ENCODE results near the gene BCOR.
A peak's percentile ranks its signal among the peaks of the same experiment; 100 is the strongest.

The BCOR gene

DNA sequence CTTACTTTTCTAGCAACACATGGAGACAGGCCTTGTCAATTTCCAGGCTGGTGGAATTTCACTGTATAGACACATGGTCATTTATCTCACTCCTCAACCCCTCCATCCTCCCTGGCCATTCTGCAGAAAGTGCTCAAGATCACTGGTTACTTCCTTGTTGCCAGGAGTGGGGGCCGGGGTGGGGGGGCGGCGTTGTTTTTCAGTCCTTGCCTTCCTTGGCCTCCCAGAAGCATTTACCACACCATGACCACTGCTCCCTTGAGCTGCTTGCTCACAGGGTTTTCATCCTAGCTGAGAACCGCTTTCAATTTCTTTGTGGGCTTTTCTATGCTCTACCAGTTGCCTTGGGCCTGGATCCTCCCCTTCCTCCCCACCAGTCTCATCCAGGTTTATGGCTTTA is 14.1 kb upstream of the BCOR start:
- no peak for DNase-seq

DNA sequence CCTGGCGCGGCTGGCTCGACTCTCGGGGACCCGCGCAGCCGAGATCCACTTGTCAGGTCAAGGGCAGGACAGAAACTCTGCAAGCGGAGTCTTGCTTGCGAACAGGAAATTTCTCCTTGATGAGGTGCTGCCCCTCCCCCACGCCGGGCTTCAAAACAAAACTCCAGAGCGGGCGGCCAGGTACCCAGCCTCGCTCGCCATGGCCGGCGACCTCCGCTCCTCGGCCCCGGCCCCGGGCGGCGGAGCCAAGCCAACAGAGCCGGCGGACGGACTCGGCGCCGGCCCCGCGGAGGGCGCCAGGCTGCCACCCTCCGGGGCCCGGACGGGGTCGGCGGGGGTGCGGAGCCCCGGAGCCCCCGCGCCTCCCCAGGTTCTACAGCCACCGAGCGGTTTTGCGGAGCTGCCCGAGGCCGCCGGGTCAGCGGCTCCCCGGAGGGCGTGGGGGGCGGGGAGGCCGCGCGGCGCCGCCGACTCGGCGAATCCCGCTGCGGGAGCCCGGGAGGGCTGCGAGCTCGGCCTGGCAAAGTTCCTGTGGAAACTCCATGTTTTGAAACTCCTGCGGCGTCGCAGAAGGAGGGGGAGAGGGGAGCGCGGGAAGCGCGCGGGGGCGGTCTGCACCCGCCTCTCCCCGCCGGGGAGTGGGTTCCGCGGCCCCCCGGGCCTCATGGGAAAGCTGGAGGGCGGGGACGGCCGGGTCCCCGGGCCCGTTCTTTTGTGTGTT is 11.7 kb upstream of the BCOR start:
- no peak for DNase-seq

DNA sequence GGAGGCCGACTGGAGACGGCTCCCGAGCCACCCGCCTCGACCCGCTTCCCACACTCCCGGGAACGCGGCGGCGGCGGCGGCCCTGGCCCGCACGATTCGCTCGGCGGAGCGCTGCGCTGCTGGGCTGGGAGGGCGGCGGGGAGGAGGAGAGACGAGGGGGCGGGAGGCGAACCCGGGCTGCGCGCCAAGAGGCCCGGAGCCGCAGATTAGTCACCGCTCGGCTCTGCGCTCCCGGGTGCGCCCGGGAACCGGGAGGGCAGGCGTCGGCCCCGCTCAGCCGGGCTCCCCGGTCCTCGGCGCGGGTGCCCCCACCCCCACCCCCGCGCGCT is 11.2 kb upstream of the BCOR start:
- no peak for DNase-seq

GRCh38 chrX:40108162-40108958 is 10.6 kb upstream of the BCOR start:
- no peak for DNase-seq

DNA sequence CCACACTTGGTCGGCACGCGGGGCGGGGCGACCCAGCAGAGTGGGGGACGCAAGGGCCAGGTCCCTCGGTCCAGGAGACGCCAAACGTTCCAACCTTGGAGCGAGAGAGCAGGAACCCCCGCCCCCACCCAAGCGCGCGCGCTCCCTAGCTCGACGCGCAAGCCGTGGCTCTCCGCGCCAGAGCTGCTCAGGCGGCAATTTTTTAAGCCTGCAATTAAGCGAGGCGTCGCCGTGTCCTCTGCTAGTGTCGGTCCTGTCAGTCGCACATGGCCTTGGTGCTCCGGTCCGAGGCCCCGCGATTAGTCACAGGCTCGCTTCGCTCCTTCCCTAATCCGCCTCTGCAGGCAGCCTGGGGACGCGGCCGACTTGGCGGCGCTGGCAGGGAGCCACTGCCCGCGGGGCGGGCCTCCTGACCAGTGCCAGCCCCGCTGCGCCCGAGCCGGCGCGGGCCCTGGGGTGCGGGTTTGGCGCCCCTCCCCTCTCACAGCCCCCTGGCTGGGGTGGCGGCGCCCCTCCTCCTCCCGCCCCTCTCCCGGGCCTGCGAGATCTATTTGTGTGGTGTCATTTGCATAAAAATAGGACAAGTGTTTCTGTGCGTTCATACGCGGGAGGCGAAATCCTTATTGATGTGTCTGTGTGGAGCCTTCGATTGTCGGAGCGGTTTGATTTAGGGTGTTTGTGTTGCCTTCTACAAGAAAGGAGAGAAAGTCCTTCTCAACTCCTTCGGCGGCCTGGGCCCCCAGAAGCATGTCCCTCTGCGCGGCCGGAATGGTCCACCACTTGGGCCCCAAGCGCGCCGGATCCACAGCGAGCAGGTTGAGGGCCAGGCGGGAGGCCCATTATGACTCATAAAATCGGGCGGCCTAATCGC is 9.8 kb upstream of the BCOR start:
- peak; percentile 67 for DNase-seq

DNA sequence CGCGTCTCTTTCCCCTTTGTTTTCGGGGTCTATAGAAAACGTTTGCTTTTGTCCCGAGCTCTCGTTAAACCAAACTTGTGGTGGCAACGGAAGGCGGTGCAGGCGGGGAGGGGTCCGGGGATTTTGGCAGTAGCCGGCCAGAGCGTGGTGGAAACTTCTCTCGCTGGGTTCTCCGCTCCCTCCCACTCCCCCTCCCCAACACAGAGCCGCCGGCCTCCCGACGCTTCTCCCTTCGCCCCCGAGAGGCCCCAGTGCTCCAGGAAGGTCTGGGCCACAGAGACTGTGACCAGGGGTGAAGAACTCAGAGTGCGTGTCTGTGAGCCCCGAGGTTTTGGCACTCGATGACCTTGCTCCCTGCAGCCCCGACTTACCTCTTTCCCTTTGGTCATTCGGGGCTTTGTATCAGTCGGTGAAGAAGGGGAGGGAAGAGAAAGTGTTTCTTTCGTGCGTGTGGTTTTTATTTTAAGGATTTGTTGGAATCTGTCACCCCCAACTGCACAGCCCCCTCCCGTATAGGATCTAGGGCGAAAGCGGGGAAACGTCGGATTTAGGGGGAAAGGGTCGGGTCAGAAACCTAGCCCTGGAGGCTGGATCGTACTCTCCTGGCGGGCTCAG is 9.0 kb upstream of the BCOR start:
- no peak for DNase-seq

GRCh38 chrX:40105835-40106675 is 8.3 kb upstream of the BCOR start:
- DNase-seq, result no peak

- peak; percentile 54 for DNase-seq
Observed at GRCh38 chrX:40104985-40105834, 7.5 kb upstream of the BCOR start.

GRCh38 chrX:40104630-40104984 is 6.8 kb upstream of the BCOR start:
- DNase-seq, result no peak

DNA sequence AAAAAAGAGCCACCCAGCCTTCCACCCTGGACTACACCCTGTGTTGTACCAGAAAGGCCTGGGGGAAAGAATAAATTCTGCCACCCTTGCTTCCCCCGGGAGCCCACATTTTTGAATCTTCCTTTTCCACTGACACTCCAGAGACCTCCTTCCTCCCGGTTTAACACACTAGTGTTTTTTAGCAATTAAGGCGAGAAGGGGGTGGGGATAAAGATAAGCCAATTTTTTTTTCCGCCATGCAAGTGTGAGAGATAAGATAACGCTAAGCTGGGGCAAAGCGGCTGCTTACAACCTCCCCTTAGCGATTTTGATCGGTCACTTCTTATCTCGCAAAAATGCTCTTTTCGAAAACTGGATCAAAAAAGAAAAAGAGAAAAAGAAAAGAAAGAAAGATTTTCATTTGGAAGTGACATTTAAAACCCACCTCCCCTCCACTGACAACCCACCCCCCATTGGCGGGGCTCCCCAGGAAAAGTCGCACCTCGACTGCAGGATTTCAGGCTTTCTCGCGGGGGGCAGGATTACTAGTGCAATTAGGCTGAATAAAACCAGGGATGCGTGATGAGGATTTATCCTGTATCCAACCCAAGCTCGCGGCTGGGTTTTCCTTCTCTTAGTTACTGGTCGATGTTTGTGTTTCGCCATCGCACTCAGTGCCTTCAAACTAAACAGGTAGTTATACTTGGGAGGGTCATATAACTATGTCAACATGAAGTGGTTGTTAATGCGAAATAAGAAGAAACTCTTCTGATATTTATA is 6.0 kb upstream of the BCOR start:
- DNase-seq, result no peak

GRCh38 chrX:40102393-40103381 is 4.9 kb upstream of the BCOR start:
- no peak for DNase-seq

DNA sequence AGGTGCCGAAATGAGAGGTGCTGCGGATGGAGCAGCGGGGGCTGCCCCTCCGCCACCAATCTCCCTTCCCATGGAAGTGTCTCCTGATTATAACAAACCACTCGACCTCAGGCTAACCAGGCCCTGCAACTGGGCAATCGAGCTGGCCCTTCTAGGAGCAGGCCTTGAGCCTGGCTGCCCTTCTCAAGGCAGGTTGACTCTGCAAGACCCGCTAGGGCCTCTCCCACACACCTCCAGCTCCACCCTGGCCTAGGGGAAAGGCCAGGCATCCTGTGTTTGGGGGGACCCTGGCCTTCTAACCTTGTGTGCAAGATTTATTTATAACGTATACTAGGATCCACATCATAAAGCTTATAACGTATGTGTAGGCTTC is 3.7 kb upstream of the BCOR start:
- no peak for DNase-seq

- no peak for DNase-seq
Observed at GRCh38 chrX:40100537-40101429, 3.0 kb upstream of the BCOR start.

GRCh38 chrX:40100141-40100536 is 2.4 kb upstream of the BCOR start:
- DNase-seq, result no peak

GRCh38 chrX:40099055-40099958 is 1.5 kb upstream of the BCOR start:
- no peak for DNase-seq

DNA sequence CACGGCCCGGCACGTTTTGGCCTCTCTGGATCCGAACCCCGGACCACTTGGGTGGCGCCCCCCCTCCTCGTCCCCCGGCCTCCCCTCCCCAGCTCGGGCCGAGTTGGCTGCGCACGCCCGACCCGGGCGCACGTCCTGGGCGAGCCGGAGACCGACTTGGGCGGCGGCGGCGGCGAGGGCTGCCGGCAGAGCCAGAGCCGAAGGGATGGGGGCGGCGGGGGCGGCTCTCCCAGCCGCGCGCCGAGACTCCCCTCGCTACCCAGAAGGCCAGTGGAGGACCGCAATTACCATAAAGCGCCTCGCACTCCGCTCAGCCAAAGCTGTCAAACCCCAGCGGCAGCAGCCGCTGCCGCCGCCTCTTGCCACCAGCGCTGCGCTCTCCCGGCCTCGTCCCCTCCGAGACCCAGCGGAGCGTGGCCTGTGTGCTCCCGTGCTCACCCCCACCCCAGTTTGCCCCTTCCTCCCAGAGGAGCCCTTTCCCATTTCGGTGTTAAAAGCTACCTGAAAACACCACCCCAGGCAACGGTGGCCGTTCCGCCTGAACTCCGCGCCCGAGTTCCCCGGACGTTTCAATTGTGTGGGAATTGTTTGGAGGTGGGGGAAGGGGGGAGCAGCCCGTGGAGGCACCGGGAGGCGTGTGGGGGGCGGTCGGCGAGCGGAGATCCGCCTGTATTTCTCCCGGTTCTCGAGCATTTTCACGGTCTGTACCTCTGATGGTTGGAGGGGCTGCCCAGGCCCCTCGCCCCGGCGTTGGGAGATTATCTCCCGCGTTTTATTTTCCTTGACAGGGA is 701 bp upstream of the BCOR start:
- no peak for DNase-seq

All from DMS 273 treated with DMSO at 0.1 percent for 48 hours (cell line).